Measurements from ENCODE around the gene SALL3.
"Not testable (repeated sequence)": the region's sequence is repeated elsewhere in the genome, so short reads cannot be mapped to it uniquely, and the experiment has no call there.

SALL3 gene

DNA sequence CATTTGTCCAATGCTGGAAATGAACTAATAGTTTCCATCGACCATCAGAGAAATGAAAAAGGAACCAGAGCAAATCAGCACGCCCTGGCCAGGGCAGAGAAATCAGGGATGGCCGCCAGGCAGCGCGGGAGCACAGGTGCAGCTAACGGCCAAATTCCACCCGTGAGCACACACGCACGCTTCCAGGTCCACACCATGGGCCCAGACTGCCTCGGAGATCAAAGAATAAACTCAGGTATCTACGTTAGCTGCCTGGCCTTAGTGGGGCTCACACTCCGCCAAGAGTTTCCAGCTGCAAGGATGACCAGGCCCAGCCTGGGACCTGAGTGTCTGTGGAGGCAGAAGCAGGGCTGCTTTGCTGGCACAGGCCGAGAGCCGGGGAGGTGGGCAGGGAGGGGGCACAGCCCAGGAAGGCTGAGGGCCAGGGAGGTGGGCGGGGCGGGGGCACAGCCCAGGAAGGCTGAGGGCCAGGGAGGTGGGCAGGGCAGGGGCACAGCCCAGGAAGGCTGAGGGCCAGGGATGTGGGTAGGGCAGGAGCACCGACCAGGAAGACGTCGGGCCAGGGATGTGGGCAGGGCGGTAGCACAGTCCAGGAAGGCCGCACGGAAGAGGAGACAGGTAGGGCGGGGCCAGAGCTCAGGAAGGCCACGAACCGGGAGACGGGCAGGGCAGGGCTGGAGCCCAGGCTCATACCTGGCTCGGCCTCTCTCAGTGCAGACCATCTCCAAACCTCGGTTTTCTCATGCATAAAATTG lies 43.2 kb upstream of the SALL3 start:
- no peaks in the 10 kb centered on the region for H3K9me3 Mint-ChIP-seq
- no peak overlapping the region for H3K4me3 Mint-ChIP-seq
- DNase-seq: no peak
- peaks cover 19% of the 10 kb centered on the region for H3K4me1 Mint-ChIP-seq
- peaks cover 13% of the 10 kb centered on the region for H3K27me3 Mint-ChIP-seq (ENCODE audit: low read depth, poor library complexity)
- H3K36me3 Mint-ChIP-seq (ENCODE audit: low read depth): no peaks in the 10 kb centered on the region
- H3K27ac Mint-ChIP-seq: no peak overlapping the region
- TF ChIP-seq, protein P1, sequence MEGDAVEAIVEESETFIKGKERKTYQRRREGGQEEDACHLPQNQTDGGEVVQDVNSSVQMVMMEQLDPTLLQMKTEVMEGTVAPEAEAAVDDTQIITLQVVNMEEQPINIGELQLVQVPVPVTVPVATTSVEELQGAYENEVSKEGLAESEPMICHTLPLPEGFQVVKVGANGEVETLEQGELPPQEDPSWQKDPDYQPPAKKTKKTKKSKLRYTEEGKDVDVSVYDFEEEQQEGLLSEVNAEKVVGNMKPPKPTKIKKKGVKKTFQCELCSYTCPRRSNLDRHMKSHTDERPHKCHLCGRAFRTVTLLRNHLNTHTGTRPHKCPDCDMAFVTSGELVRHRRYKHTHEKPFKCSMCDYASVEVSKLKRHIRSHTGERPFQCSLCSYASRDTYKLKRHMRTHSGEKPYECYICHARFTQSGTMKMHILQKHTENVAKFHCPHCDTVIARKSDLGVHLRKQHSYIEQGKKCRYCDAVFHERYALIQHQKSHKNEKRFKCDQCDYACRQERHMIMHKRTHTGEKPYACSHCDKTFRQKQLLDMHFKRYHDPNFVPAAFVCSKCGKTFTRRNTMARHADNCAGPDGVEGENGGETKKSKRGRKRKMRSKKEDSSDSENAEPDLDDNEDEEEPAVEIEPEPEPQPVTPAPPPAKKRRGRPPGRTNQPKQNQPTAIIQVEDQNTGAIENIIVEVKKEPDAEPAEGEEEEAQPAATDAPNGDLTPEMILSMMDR (IDR thresholded peaks at IDR 0.05): no peak

DNA sequence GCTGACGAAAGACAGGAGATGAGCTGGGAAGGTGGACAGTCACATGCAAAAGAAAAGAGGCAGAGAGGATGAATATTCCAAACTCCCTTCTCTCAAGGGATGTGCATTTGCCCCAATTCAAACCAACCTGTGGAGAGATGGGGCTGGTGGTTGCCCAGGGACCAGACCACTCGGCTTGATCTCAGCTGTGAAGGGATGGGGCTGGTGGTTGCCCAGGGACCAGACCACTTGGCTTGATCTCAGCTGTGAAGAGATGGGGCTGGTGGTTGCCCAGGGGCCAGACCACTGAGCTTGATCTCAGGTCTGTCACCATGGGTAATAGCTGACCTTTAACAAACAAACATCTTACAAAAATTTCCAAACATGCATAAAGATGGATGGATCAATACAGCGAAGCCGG lies 42.5 kb upstream of the SALL3 start:
- Mint-ChIP-seq H3K9me3 (no peaks in the 10 kb centered on the region), H3K4me1 (peaks cover 14% of the 10 kb centered on the region), H3K4me3 (no peak overlapping the region), H3K27me3 (ENCODE audit: low read depth, poor library complexity) (peaks cover 12% of the 10 kb centered on the region), H3K27ac (no peak overlapping the region), H3K36me3 (ENCODE audit: low read depth) (no peaks in the 10 kb centered on the region)
- TF ChIP-seq, protein P1 (IDR thresholded peaks at IDR 0.05): no peak
- no peak for DNase-seq

DNA sequence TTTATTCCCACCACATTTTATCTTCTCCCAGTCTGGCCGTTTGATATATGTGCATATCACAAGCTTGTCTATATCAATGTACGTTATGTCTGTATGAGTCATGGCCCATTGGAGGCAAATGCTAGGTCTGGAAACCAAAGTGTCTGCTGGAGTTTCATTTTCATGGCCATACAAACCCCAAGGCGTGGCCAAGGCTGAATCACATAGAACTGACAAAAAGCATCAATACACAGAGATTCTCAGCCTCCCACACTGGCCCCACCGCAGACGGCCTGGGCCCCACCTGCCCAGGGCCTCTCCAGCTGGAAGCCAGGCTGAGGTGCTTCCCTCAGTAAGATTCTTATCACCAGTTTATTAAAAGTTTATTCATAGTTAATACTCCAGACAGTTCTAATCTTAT lies 40.5 kb upstream of the SALL3 start:
- TF ChIP-seq, protein P1 (IDR thresholded peaks at IDR 0.05): no peak
- H3K27me3 Mint-ChIP-seq (ENCODE audit: low read depth, poor library complexity): peaks cover 9% of the 10 kb centered on the region
- H3K27ac Mint-ChIP-seq: no peak overlapping the region
- H3K4me3 Mint-ChIP-seq: no peak overlapping the region
- no peaks in the 10 kb centered on the region for H3K36me3 Mint-ChIP-seq (ENCODE audit: low read depth)
- peaks cover 13% of the 10 kb centered on the region for H3K4me1 Mint-ChIP-seq
- H3K9me3 Mint-ChIP-seq: peaks cover 14% of the 10 kb centered on the region
- DNase-seq: no peak

DNA sequence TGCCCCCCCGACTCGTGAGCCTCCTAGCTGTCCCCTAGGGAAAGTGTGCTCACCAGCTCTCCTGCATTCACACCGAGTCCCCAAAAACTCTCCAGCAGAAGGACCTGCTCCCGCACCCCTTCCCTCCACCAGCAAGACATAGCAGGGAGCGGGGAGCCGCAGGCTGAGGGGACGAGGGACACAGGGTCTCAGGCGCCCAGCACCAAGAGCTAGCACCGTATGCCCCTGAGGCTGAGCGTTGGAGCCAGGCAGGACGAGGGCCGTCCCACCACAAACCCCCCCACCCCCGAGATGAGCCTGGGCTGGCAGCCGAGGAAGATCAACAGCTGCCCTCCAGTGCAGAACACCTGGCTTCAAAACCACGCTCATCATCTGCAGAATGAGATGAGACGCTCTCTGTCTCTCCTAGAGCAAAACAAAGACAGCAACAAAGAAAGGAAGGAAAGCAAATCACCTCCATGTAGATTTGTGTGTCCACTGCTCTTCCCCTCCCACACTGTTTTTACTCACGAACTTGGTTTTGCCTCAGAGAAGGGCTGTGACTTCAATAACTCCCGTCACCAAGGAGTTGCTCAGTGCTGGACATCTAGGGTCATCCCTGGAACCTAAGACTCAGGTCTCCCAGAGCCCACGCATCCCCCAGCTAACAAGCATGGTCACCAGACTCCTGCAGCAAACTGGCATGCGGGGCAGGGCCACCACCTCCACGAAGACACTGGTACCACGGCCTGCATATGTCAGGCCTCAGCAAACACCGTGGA lies 39.7 kb upstream of the SALL3 start:
- H3K36me3 Mint-ChIP-seq (ENCODE audit: low read depth): no peaks in the 10 kb centered on the region
- peaks cover 13% of the 10 kb centered on the region for H3K4me1 Mint-ChIP-seq
- peaks cover 17% of the 10 kb centered on the region for H3K9me3 Mint-ChIP-seq
- H3K4me3 Mint-ChIP-seq: no peak overlapping the region
- no peak for DNase-seq
- TF ChIP-seq, protein P1 (IDR thresholded peaks at IDR 0.05): no peak
- H3K27me3 Mint-ChIP-seq (ENCODE audit: low read depth, poor library complexity): peaks cover 9% of the 10 kb centered on the region
- no peak overlapping the region for H3K27ac Mint-ChIP-seq

DNA sequence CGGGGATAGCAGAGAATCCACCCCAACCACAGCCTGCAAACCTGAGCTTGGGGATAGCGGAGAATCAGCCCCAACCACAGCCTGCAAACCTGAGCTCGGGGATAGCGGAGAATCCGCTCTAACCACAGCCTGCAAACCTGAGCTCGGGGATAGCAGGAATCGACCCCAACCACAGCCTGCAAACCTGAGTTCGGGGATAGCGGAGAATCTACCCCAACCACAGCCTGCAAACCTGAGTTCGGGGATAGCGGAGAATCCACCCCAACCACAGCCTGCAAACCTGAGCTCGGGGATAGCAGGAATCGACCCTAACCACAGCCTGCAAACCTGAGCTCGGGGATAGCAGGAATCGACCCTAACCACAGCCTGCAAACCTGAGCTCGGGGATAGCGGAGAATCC lies 37.4 kb upstream of the SALL3 start:
- not testable (repeated sequence) for DNase-seq; H3K27ac Mint-ChIP-seq; H3K4me3 Mint-ChIP-seq; H3K36me3 Mint-ChIP-seq (ENCODE audit: low read depth)
- H3K27me3 Mint-ChIP-seq (ENCODE audit: low read depth, poor library complexity): peaks cover 17% of the 10 kb centered on the region
- peaks cover 17% of the 10 kb centered on the region for H3K9me3 Mint-ChIP-seq
- peaks cover 13% of the 10 kb centered on the region for H3K4me1 Mint-ChIP-seq

DNA sequence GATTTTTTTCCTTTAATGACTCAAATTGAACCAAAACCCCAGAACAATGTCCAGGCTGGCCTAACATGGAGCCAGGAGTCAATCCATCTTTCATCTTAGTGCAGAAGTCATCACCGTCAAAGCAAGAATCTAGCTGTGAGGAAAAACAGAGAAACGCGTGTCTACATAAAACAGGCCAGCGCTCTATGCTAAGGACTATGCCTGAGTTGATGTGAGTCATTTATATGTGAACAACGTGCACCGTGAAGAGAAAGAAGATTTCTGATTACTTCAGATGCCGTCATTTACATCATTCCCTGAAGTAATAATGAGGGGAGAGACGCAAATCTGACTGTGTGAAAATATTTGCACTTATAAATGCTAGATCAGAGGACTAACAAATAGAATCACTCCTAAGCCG lies 34.0 kb upstream of the SALL3 start:
- Mint-ChIP-seq H3K4me1 (peaks cover 5% of the 10 kb centered on the region), H3K4me3 (no peak overlapping the region), H3K27me3 (ENCODE audit: low read depth, poor library complexity) (peaks cover 15% of the 10 kb centered on the region), H3K27ac (no peak overlapping the region), H3K9me3 (peaks cover 17% of the 10 kb centered on the region), H3K36me3 (ENCODE audit: low read depth) (no peaks in the 10 kb centered on the region)
- no peak for DNase-seq
- TF ChIP-seq, protein P1 (IDR thresholded peaks at IDR 0.05): no peak

Data from nephron progenitor cell (in vitro differentiated cells).